DOHH2 (cell line): ENCODE results near the gene PTPRT.

Source experiments
- H3F3A ChIP-seq: fragments of 200-600 bp; sonication (generic), shearing (Covaris generic); 2 replicates; pipeline ENCODE4 v1.6.0; 2016; ENCODE audit warnings: antibody characterized with exemption, mild to moderate bottlenecking; ENCODE audit not compliant: control insufficient read depth, insufficient read depth
- H3K27ac ChIP-seq: fragments of 200-600 bp; sonication (generic); 2 replicates; pipeline ENCODE4 v1.5.1; 2014; ENCODE audit warnings: low read depth, mild to moderate bottlenecking, low read length, moderate library complexity
- H3K27me3 ChIP-seq: fragments of 200-600 bp; sonication (generic); 2 replicates; pipeline ENCODE4 v1.6.1; 2014; ENCODE audit warnings: mild to moderate bottlenecking, low read length, mixed read lengths; ENCODE audit not compliant: control insufficient read depth
- H3K36me3 ChIP-seq: fragments of 200-600 bp; sonication (generic); 2 replicates; pipeline ENCODE4 v1.6.1; 2014; ENCODE audit warnings: mild to moderate bottlenecking, low read length, moderate library complexity, mixed read lengths; ENCODE audit not compliant: control insufficient read depth
- H3K4me1 ChIP-seq: fragments of 200-600 bp; sonication (generic); 2 replicates; pipeline ENCODE4 v1.6.1; 2014; ENCODE audit warnings: mild to moderate bottlenecking, low read length, mixed read lengths; ENCODE audit not compliant: control insufficient read depth
- H3K4me2 ChIP-seq: fragments of 200-600 bp; sonication (generic); 2 replicates; pipeline ENCODE4 v1.6.0; 2014; ENCODE audit warnings: mild to moderate bottlenecking, low read length, moderate library complexity
- H3K4me3 ChIP-seq: fragments of 200-600 bp; sonication (generic); 2 replicates; pipeline ENCODE4 v1.5.1; 2014; ENCODE audit warnings: mild to moderate bottlenecking, low read length, mixed read lengths
- H3K79me2 ChIP-seq: fragments of 200-600 bp; sonication (generic); 2 replicates; pipeline ENCODE4 v1.6.1; 2014; ENCODE audit warnings: mild to moderate bottlenecking, low read length, mixed read lengths; ENCODE audit not compliant: control insufficient read depth
- H3K9me2 ChIP-seq: fragments of 200-600 bp; sonication (generic); replicated peaks from 2 replicates; pipeline ENCODE4 v1.6.1; 2014; ENCODE audit warnings: mild to moderate bottlenecking, low read length, mixed read lengths; ENCODE audit not compliant: control insufficient read depth
- H3K9me3 ChIP-seq: fragments of 200-600 bp; sonication (generic); 2 replicates; pipeline ENCODE4 v1.6.1; 2014; ENCODE audit warnings: antibody characterized with exemption, low read length, mixed read lengths; ENCODE audit not compliant: control insufficient read depth, insufficient read depth
- H4K20me1 ChIP-seq: fragments of 200-600 bp; sonication (generic); 2 replicates; pipeline ENCODE4 v1.6.0; 2014; ENCODE audit warnings: low read depth, mild to moderate bottlenecking, antibody characterized with exemption, low read length, moderate library complexity; ENCODE audit not compliant: control insufficient read depth, insufficient read depth
- CTCF ChIP-seq: fragments of 200-600 bp; sonication (generic); IDR thresholded peaks from one replicate; pipeline ENCODE4 v1.5.1; 2014; ENCODE audit warnings: antibody characterized with exemption, mild to moderate bottlenecking, low read depth, low read length; ENCODE audit not compliant: poor library complexity, severe bottlenecking
- EZH2phosphoT487 ChIP-seq: fragments of 200-600 bp; sonication (generic); IDR thresholded peaks from 2 replicates; pipeline ENCODE4 v1.6.1; 2017; ENCODE audit warnings: borderline replicate concordance, mild to moderate bottlenecking, antibody characterized with exemption, low read length, moderate library complexity, mixed read lengths

Gene PTPRT

GRCh38 chr20:42102000-42102399 lies 1087.7 kb downstream of the PTPRT start:
- TF ChIP-seq CTCF: no peak
- no peak for TF ChIP-seq EZH2phosphoT487
- H3K36me3 ChIP-seq: no peaks in the 10 kb centered on the region
- H3K4me3 ChIP-seq: no peak overlapping the region
- H3K27me3 ChIP-seq: no peaks in the 10 kb centered on the region
- H3K27ac ChIP-seq: no peak overlapping the region
- no peaks in the 10 kb centered on the region for H3F3A ChIP-seq
- no peaks in the 10 kb centered on the region for H3K9me2 ChIP-seq
- no peak overlapping the region for H3K4me2 ChIP-seq
- no peaks in the 10 kb centered on the region for H4K20me1 ChIP-seq
- H3K9me3 ChIP-seq: no peaks in the 10 kb centered on the region
- H3K79me2 ChIP-seq: no peaks in the 10 kb centered on the region
- no peaks in the 10 kb centered on the region for H3K4me1 ChIP-seq

- Histone ChIP-seq H3K9me2 (no peaks in the 10 kb centered on the region), H3F3A (no peaks in the 10 kb centered on the region), H3K4me1 (no peaks in the 10 kb centered on the region), H3K36me3 (no peaks in the 10 kb centered on the region), H3K4me3 (no peak overlapping the region), H3K79me2 (no peaks in the 10 kb centered on the region), H3K9me3 (no peaks in the 10 kb centered on the region), H3K27ac (no peak overlapping the region), H3K27me3 (no peaks in the 10 kb centered on the region), H3K4me2 (no peak overlapping the region), H4K20me1 (no peaks in the 10 kb centered on the region)
- TF ChIP-seq EZH2phosphoT487 (no peak), CTCF (no peak)
Observed at GRCh38 chr20:42100137-42100704, 1089.5 kb downstream of the PTPRT start.

- H4K20me1 ChIP-seq: no peaks in the 10 kb centered on the region
- no peaks in the 10 kb centered on the region for H3K36me3 ChIP-seq
- TF ChIP-seq CTCF: no peak
- TF ChIP-seq EZH2phosphoT487: no peak
- no peak overlapping the region for H3K27ac ChIP-seq
- no peaks in the 10 kb centered on the region for H3F3A ChIP-seq
- no peak overlapping the region for H3K4me2 ChIP-seq
- H3K4me1 ChIP-seq: no peaks in the 10 kb centered on the region
- no peaks in the 10 kb centered on the region for H3K27me3 ChIP-seq
- H3K79me2 ChIP-seq: no peaks in the 10 kb centered on the region
- no peaks in the 10 kb centered on the region for H3K9me3 ChIP-seq
- no peaks in the 10 kb centered on the region for H3K9me2 ChIP-seq
- H3K4me3 ChIP-seq: no peak overlapping the region
Observed at GRCh38 chr20:42099101-42099500, 1090.6 kb downstream of the PTPRT start.
